ENCODE measurements around the gene UBASH3A.

Gene UBASH3A

GRCh38 chr21:42392731-42393442, 10.8 kb upstream of the UBASH3A start:
- no peak for TF ChIP-seq CTCF (IDR thresholded peaks at IDR 0.05; ENCODE audit: control insufficient read depth, insufficient read depth, low read depth, low read length, missing control alignments)
- no peak for DNase-seq (ENCODE audit: low read depth)
- no peak overlapping the region for H3K4me3 ChIP-seq (ENCODE audit: control insufficient read depth, low read depth, low read length)

DNA sequence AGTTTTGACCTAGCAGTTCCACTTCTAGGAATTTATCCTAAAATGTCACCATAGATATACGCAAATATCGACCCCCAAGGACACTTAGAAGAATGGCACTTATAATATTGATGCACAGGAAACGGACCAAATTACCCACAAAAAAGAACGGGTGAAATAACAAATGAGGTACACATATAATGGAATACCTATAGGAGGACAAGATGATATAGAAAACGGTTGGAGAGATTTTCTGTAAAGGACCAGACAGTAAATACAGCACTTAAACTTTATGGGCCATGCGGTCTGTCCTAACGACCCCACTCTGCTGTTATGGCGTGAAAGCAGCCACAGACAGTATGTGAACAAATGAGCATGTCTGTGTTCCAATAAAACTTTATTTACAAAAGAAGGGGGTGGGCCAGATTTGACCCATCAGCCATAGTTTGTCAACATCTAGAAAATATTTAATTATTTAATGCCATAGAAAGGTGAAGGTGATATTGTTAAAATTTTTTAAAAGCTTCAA, 10.2 kb upstream of the UBASH3A start:
- no peak for DNase-seq (ENCODE audit: low read depth)
- no peak for TF ChIP-seq CTCF (IDR thresholded peaks at IDR 0.05; ENCODE audit: control insufficient read depth, insufficient read depth, low read depth, low read length, missing control alignments)
- H3K4me3 ChIP-seq (ENCODE audit: control insufficient read depth, low read depth, low read length), result no peak overlapping the region

GRCh38 chr21:42395302-42395701, 8.4 kb upstream of the UBASH3A start:
- no peak for TF ChIP-seq CTCF (IDR thresholded peaks at IDR 0.05; ENCODE audit: control insufficient read depth, insufficient read depth, low read depth, low read length, missing control alignments)
- no peak for DNase-seq (ENCODE audit: low read depth)
- no peak overlapping the region for H3K4me3 ChIP-seq (ENCODE audit: control insufficient read depth, low read depth, low read length)

- TF ChIP-seq CTCF (IDR thresholded peaks at IDR 0.05; ENCODE audit: control insufficient read depth, insufficient read depth, low read depth, low read length, missing control alignments), result no peak
- DNase-seq (ENCODE audit: low read depth), result no peak
- H3K4me3 ChIP-seq (ENCODE audit: control insufficient read depth, low read depth, low read length), result no peak within 1 kb of the TSS
These were observed 7.6 kb upstream of the UBASH3A start, which contains the start of gene TMPRSS3 for GRCh38 chr21:42395905-42396651. TMPRSS3 (minus strand) TSS chr21:42396052; CDS start chr21:42395417, 635 bp downstream.

GRCh38 chr21:42396799-42397745, 6.6 kb upstream of the UBASH3A start:
- DNase-seq (ENCODE audit: low read depth), result no peak
- no peak overlapping the region for H3K4me3 ChIP-seq (ENCODE audit: control insufficient read depth, low read depth, low read length)
- TF ChIP-seq CTCF (IDR thresholded peaks at IDR 0.05; ENCODE audit: control insufficient read depth, insufficient read depth, low read depth, low read length, missing control alignments), result no peak
